ENCODE results near the gene DKKL1.

GRCh38 chr19:49407482-49408015 is 43.9 kb downstream of the DKKL1 start:
- TF ChIP-seq CTCF (IDR thresholded peaks at IDR 0.05 in 8 of 11, conservative IDR thresholded peaks at IDR 0.05 in 3 of 11) (no peak), POLR2A (IDR thresholded peaks at IDR 0.05) (no peak), POLR2AphosphoS5 (IDR thresholded peaks at IDR 0.05) (no peak)

Data from spleen (tissue), 7 donors.